GM19372 (cell line): Measurements from ENCODE around the gene INHBC.
"Not testable (repeated sequence)": the region's sequence is repeated elsewhere in the genome, so short reads cannot be mapped to it uniquely, and the experiment has no call there.

Experiments used
- ATAC-seq: cut with Tn5 transposase; IDR thresholded peaks from one replicate; pipeline ENCODE4 v1.9.1; 2021; ENCODE audit warnings: mild to moderate bottlenecking, low read depth, moderate library complexity; ENCODE audit not compliant: unreplicated experiment

Gene INHBC

DNA sequence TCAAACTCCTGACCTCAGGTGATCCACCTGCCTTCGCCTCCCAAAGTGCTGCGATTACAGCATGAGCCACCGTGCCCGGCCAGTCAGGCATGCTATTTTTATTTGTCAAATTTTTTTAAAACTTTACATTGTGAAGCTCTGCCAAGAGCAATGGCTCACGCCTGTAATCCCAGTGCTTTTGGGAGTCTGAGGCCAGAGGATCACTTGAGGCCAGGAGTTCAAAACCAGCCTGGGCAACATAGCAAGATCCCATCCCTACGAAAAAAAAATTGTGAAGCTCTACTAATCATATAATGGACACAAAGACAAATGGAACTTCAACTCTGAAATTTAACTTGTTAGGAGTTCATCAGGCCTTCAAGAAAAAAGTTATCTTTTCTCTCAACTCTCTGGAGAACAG lies 5.6 kb upstream of the INHBC start:
- ATAC-seq = no peak

DNA sequence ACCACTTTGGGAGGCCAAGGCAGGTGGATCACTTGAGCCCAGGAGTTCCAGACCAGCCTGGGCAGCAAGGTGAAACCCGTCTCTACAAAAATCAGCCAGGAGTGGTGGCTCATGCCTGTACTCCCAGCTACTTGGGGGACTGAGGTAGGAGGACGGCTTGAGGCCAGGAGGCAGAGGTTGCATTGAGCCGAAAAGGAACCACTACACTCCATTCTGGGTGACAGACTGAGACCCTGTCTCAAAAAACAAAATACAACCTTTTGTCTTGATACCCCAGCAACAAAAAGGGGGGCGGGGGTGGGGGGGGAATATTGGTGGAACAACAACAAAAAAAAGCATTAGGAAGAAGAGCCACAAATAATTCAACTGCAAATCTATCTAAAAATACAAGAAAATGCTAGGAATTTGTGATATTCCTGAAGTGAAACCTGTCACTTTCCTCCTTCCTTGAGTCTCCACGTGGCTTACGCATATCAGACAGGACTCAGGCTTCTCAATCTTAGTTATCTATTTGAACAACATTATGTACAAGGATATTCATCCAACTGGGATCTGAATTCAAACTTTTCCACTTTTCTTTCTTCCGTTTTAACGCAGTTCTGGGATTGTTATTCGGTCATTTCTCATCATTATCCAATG lies 5.0 kb upstream of the INHBC start:
- ATAC-seq = no peak

- ATAC-seq = peak; percentile 57
Measured at GRCh38 chr12:57430112-57430930, 4.3 kb upstream of the INHBC start.

GRCh38 chr12:57430931-57431566 lies 3.5 kb upstream of the INHBC start, which contains the start of gene R3HDM2:
R3HDM2 (minus strand) TSS chr12:57431043; CDS start chr12:57310428, 120,615 bp downstream.
- peak; percentile 91 for ATAC-seq

DNA sequence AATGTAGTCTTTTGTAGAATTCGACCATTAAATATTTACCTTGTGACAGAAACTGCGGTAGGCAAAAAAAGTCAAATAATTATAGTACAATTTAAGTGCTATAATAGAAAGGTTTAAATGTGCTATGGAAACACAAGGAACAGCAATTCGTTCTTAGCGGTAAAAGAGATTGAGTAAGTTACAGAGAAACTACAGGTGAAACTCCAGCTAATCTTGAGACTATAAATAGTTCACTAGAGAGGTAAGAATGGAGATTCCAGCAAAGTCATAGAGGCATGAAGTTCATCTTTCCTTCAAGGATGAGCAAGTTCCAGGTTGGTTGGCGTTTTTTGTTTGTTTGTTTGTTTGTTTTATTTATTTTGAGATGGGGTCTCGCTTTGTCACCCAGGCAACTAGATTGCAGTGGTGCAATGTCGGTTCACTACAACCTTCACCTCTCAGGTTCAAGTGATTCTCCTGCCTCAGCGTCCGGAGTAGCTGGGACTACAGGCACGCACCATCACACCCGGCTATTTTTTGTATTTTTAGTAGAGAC lies 2.9 kb upstream of the INHBC start:
- no peak for ATAC-seq

DNA sequence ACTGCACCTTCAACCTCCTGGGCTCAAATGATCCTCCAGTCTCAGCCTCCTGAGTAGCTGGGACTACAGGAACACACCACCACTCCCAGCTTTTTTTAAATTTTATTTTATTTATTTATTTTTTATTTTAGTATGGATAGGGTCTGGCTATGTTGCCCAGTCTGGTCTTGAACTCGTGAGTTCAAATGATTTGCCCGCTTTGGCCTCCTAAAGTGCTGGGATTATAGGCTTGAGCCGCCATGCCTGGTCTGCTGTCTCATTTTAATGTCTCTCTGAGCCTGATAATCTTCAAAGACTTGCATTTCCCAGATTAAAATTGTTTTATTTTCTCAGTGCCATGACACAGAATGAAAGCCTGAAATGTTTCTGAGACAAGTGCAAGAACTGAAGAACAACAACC lies 1.2 kb upstream of the INHBC start:
- ATAC-seq = no peak

DNA sequence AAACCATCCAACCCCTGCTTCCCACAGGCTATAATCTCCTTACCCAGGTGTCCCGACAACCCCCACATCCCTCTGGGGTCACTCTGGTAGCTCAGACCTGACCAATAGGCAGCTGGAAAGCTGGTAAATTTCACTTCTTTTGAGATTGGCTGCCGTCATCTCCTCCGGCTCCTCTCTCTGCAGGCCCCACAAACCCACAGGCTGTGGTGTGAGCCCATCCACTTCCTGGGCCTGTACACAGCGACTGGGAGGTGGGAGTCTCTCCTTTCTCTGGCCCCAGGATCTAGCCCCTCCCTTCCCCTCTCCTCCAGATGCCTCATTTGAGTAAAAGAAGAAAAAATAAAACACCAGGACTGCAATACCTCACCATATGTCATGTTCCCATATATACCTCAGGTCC lies 709 bp downstream of the INHBC start:
- ATAC-seq = no peak

- ATAC-seq = no peak
Measured at GRCh38 chr12:57438400-57438799, 3.8 kb downstream of the INHBC start.

- ATAC-seq = no peak
Measured at GRCh38 chr12:57439762-57440266, 5.2 kb downstream of the INHBC start.

DNA sequence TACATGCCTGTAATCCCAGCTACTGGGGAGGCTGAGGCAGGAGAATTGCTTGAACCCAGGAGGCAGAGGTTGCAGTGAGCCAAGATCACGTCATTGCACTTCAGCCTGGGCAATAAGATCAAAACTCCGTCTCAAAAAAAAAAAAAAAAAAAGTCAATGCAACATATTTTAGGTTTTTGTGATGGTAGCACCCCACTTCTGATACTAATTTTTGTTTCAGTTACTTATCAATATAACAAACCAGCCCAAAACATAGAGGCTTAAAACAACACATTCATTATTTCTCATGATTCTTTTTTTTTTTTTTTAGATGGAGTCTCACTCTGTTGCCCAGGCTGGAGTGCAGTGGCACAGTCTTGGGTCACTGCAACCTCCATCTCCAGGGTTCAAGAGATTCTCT lies 6.8 kb downstream of the INHBC start:
- ATAC-seq = not testable (repeated sequence)

- ATAC-seq = no peak
Measured at GRCh38 chr12:57441846-57442427, 7.4 kb downstream of the INHBC start.

DNA sequence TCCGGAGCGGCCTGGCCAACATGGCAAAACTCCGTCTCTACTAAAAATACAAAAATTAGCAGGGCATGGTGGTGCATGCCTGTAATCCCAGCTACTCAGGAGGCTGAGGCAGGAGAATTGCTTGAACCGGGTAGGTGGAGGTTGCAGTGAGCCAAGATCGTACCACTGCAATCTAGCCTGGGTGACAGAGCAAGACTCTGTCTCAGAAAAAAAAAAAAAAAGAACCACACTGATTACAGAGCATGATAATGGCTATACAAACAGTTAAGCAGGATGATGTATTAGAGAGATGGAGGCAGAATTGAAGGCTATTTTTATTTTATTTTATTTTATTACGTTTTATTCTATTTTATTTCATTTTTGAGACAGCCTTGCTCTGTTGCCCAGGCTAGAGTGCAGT lies 9.8 kb downstream of the INHBC start:
- not testable (repeated sequence) for ATAC-seq

GRCh38 chr12:57444744-57445143 lies 10.2 kb downstream of the INHBC start:
- ATAC-seq = no peak

GRCh38 chr12:57446292-57446960 lies 11.8 kb downstream of the INHBC start:
- ATAC-seq = no peak

DNA sequence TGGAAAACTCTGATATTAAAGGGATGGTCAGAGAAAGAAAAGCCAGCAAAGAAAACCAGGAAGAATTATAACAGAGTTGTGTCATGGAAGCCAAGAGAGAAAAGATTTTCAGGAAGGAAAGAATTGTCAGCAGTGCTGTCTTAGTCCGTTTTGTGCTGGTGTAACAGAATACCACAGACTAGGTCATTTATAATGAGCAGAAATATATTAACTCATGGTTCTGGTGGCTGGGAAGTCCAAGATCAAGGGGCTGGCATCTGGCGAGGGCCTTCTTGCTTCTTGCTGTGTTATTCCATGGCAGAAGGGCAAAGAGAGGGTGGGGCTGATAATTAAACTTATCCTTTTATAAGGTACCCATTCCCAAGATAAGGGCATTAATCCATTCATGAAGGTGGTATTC lies 14.1 kb downstream of the INHBC start:
- no peak for ATAC-seq

GRCh38 chr12:57449375-57449774 lies 14.8 kb downstream of the INHBC start:
- ATAC-seq = no peak

DNA sequence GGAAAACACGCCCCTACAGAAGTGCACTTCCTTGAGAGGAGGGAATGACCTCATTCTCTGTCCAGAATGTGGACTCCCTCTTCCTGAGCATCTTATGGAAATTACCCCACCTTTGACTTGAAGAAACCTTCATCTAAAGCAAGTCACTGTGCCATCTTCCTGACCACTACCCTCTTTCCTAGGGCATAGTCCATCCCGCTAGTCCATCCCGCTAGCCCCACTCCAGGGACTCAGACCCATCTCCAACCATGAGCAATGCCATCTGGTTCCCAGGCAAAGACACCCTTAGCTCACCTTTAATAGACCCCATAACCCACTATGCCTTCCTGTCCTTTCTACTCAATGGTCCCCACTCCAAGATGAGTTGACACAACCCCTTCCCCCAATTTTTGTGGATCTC lies 15.5 kb downstream of the INHBC start:
- no peak for ATAC-seq

GRCh38 chr12:57451233-57451778 lies 16.7 kb downstream of the INHBC start:
- ATAC-seq = no peak

DNA sequence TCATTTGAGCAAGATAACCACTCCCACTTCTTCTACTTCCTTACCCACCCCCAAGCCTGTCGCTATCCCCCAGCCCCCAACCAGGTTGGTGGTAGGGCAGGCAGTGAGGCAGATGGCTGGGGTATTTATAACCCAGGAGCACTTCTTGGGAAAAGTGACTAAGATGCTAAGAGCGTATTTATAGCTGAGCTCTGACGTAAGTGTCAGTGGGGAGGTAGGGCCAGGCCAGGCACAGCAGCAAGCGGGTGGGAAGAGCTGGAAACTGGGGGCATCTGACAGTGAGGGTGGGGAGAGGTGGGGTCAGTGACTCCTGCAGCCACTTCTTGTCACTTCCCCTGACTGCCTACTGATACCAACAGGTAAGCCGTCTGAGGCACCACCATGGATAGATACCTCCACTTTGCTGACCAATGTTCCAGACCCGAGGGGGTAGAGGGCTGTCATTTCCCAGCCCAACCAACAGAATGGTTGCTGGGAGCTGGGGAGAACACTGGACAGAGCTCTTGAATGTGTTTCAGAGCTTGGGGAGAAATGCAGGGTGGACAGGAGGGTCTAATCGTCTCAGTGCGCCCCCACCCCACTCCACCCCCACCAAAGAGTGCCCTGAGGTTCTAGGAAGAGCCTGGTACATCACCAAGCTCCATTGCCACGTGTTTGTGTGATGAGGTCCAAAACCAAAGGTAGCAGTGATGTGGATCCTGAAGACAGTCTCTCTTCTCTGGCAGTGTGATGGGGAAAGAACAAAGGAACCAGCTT lies 17.8 kb downstream of the INHBC start:
- no peak for ATAC-seq
